ENCODE results near the gene HELZ. TPM values are rescaled to one million over a fixed set of nuclear protein-coding genes. Genes with fewer than 3 reads are reported as not detected.

HELZ gene
- total and polyA plus RNA-seq, 2 donors (not counting 1 experiment from before 2014, with no cell fraction given) = 18.9 to 28.1 TPM

DNA sequence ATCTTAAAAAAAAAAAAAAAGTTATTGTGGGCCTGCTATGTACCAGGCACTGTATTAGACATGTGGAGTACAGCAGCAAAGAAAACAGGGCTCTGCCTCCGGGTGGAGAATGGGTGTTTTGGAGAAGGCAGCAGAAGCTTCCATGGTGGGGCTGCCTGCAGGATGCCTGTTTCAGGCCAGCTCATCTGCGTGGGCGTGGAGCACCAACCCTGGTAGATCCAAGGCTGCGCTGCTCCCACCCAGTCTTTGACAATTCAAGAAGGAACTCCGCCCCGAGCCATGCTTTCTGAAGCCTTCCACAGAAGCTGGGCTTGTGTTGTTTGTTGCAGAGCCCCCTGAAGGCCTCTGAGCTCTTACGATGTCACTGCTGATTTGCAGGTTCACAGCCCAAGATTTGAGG lies 223.8 kb downstream of the HELZ start:
- Histone ChIP-seq H3K4me3 (replicated peaks in 1 of 4; ENCODE audit: control extremely low read depth in 1 of 4, insufficient read depth in 1 of 4, low read depth in 3 of 4, low read length in 4 of 4) (no peak overlapping the region), H3K79me2 (ENCODE audit: control insufficient read depth, insufficient read depth, low read length) (no peaks in the 10 kb centered on the region), H2AFZ (ENCODE audit: low read length) (no peak overlapping the region), H3K4me1 (ENCODE audit: control insufficient read depth, extremely low read depth, insufficient read depth, low read length) (no peaks in the 10 kb centered on the region), H4K20me1 (ENCODE audit: control insufficient read depth, extremely low read depth, insufficient read depth, low read length) (no peaks in the 10 kb centered on the region), H3K9ac (ENCODE audit: insufficient read depth, low read length) (no peak overlapping the region), H3K9me3 (ENCODE audit: control insufficient read depth, insufficient read depth, low read depth, low read length) (no peaks in the 10 kb centered on the region), H3K4me2 (ENCODE audit: extremely low read depth, insufficient read depth, low read length) (no peak overlapping the region), H3K36me3 (ENCODE audit: control insufficient read depth, insufficient read depth, low read length) (no peaks in the 10 kb centered on the region), H3K27me3 (ENCODE audit: control insufficient read depth, insufficient read depth, low read length) (peaks cover 5% of the 10 kb centered on the region), H3K27ac (ENCODE audit: insufficient read depth, low read length) (no peak overlapping the region)
- TF ChIP-seq EZH2 (IDR thresholded peaks at IDR 0.05; ENCODE audit: low read length, missing control alignments) (no peak), CTCF (conservative IDR thresholded peaks at IDR 0.05 in 1 of 2, IDR thresholded peaks at IDR 0.05 in 1 of 2; ENCODE audit: low read depth in 1 of 2, low read length in 2 of 2) (no peak)
- DNase-seq (ENCODE audit: low read depth in 2 of 2) = no peak

Other genes with a start within 250 kb of the HELZ start
- gene CACNG1, start 200.6 kb downstream of the HELZ start, total RNA-seq = not detected in 2 replicates
- not detected in 2 replicates for gene CACNG1, start 200.6 kb downstream of the HELZ start, polyA plus RNA-seq
- gene PSMD12, start 121.4 kb upstream of the HELZ start, total RNA-seq = 19.3 and 21.3 TPM in 2 replicates
- 66.2 and 74.2 TPM in 2 replicates for gene PSMD12, start 121.4 kb upstream of the HELZ start, polyA plus RNA-seq
- 4.1 and 5.8 TPM in 2 replicates for gene PITPNC1, start 132.1 kb upstream of the HELZ start, total RNA-seq
- gene PITPNC1, start 132.1 kb upstream of the HELZ start, polyA plus RNA-seq = 7.1 and 18.1 TPM in 2 replicates

Data from fibroblast of lung (primary cell).